Right lobe of liver (tissue), 4 donors: ENCODE measurements around the gene NIT1.

Source experiments
- POLR2A ChIP-seq: fragments of 450-650 bp; IDR thresholded peaks from one replicate; pipeline ENCODE4 v1.6.1; 2017; ENCODE audit warnings: antibody characterized with exemption, mild to moderate bottlenecking
- TF ChIP-seq, protein P1 (sequence below), 4 donors: fragments of 200-600 bp in 3 of 4; fragments of 450-650 bp in 1 of 4; IDR thresholded peaks; one replicate each; pipeline versions ENCODE4 v1.5.1 to v1.8.0; 2016 to 2022; ENCODE audit warnings: antibody characterized with exemption in 4 of 4, mild to moderate bottlenecking in 2 of 4
- donor health status: DM: no; HTN: no; CAD: no.
- donor health status: DM: no; HTN: no; CAD: no.
- donor health status: DM: no; HTN: yes; CAD: no.

DNA sequence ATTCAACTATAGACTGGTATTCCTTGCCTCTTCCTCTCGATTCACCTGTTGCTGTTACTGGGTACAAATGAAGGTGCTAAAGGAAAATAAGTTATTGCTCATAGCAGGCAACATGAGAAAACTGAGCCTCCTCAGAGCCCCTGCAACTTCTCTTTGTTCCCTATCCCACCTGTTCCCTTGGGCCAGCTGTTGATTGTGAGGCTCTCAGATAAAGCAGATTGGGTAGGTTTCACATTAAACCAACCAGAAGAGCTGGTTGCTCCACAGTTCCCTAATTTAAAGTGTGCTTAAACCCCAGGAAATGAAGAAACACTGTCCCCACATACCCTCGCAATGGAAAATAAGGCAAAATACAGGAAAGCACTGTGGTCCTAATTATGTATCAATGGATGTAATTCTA lies 9.7 kb downstream of the NIT1 start:
- TF ChIP-seq, protein P1, sequence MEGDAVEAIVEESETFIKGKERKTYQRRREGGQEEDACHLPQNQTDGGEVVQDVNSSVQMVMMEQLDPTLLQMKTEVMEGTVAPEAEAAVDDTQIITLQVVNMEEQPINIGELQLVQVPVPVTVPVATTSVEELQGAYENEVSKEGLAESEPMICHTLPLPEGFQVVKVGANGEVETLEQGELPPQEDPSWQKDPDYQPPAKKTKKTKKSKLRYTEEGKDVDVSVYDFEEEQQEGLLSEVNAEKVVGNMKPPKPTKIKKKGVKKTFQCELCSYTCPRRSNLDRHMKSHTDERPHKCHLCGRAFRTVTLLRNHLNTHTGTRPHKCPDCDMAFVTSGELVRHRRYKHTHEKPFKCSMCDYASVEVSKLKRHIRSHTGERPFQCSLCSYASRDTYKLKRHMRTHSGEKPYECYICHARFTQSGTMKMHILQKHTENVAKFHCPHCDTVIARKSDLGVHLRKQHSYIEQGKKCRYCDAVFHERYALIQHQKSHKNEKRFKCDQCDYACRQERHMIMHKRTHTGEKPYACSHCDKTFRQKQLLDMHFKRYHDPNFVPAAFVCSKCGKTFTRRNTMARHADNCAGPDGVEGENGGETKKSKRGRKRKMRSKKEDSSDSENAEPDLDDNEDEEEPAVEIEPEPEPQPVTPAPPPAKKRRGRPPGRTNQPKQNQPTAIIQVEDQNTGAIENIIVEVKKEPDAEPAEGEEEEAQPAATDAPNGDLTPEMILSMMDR (IDR thresholded peaks at IDR 0.05) = no peak
- TF ChIP-seq POLR2A = no peak
